GM13977 (cell line): Measurements from ENCODE around the gene RASSF4.

Source experiments
- DNase-seq: peaks from one replicate; pipeline ENCODE4 v3.0.0; 2012; ENCODE audit warnings: low spot score
- in situ Hi-C: fragments of 300-500 bp; cut with MboI; formaldehyde crosslinking; loops from one replicate; pipeline ENCODE4 v1.12.0; 2022; ENCODE audit warnings: low sequenced_read_pairs, low pct_unique_long_range_greater_than_20kb, mixed read lengths, inconsistent platforms; ENCODE audit not compliant: unreplicated experiment
- TF ChIP-seq, protein P1 (sequence below): IDR thresholded peaks from 2 replicates; pipeline ENCODE4 v1.5.1; 2012; ENCODE audit warnings: mild to moderate bottlenecking, control low read depth; ENCODE audit not compliant: insufficient read depth; ENCODE audit errors: extremely low read depth, missing control alignments

The RASSF4 gene

GRCh38 chr10:44963772-44964633 is 4.4 kb downstream of the RASSF4 start:
- DNase-seq: peak; percentile 13
- in situ Hi-C loops: no loop called here
- TF ChIP-seq, protein P1, sequence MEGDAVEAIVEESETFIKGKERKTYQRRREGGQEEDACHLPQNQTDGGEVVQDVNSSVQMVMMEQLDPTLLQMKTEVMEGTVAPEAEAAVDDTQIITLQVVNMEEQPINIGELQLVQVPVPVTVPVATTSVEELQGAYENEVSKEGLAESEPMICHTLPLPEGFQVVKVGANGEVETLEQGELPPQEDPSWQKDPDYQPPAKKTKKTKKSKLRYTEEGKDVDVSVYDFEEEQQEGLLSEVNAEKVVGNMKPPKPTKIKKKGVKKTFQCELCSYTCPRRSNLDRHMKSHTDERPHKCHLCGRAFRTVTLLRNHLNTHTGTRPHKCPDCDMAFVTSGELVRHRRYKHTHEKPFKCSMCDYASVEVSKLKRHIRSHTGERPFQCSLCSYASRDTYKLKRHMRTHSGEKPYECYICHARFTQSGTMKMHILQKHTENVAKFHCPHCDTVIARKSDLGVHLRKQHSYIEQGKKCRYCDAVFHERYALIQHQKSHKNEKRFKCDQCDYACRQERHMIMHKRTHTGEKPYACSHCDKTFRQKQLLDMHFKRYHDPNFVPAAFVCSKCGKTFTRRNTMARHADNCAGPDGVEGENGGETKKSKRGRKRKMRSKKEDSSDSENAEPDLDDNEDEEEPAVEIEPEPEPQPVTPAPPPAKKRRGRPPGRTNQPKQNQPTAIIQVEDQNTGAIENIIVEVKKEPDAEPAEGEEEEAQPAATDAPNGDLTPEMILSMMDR: no peak

DNA sequence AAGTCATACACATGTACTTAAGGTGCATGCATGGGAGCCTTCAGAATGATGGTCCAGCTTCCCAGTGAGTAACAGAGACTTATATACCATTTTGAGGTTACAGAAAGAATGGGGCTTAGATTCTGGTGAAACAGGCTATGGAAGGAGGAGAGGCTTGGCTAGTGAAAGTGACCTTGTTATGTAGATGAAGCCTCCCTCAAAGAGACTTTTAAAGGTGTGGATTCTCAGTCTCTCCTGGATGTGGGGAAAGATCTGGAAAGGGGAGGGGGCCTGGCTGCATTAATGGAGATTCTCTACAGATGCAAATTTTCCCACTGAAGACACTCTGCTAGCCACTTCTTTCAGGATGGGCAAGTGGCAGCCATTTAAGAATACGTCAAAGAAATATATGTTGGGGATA is 5.5 kb downstream of the RASSF4 start:
- in situ Hi-C loops: no loop called here
- DNase-seq: peak; percentile 1
- TF ChIP-seq, protein P1: no peak

- in situ Hi-C loops: no loop called here
- TF ChIP-seq, protein P1: no peak
- peak; percentile 56 for DNase-seq
These were observed 6.1 kb downstream of the RASSF4 start for GRCh38 chr10:44965651-44966097.

DNA sequence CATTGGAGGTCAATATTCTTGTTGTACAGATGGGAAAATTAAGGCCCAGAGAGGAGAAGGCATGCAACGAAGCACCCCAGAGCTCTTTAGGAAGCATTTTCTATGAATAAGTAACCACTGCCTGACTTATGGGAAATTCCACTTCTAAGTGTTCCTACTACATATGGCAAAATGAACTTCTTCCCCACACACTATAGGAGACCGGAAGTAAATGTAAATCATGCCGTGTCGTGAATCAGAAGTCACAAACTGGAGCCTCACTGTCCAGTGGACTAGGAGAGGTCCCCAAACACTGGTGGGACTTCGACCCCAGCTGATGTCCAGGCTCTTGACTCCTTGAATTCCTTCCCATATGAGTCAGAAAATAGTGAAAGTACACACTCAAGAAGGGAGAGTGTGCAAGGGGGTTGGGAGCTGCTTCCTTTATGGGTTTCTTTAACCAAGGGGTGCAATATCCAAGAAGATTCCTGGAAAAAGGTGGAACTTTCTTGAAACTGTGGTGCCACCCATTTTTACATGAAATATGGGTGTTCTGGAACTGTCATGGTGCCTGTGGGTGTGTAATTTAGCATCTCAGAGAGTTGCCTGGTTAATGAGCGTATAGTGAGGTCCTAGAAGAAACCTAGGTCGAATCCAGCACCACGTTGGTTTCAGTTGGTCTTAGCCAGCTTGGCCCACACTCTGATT is 6.7 kb downstream of the RASSF4 start:
- in situ Hi-C loops: no loop called here
- TF ChIP-seq, protein P1: no peak
- peak; percentile 15 for DNase-seq

DNA sequence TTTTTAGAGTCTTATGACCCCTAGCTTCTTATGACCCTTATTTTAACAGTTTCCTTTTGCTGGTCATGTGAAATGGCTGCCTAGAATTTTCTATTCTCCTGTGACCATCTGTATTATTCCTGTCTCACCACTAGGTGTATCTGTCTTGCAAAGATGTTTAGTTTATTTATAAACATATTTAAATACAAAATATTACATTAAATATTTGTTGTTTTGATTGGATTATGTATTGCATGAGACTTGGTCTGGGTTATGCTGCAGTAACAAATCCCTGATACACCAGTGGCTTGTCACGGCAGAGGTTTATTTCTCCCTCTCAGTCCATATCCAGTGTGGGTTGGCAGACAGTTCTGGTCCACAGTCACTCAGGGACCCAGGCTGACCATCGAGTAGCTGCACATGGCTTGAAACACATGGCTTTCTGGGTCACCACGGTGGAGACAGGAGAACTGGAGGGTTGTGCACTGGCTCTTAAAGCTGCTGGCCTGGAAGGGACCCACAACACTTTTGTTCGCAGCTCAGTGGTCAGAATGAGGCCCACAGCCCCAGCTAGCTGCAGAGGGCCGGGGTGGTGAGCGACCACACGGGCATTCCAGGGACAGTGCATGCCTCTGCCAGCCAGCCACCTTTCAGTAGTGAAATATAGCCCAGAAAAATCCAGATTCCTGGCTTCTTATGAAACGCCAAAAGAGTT is 7.4 kb downstream of the RASSF4 start:
- in situ Hi-C loops: no loop called here
- no peak for DNase-seq
- TF ChIP-seq, protein P1: peak; percentile 22

- DNase-seq: no peak
- in situ Hi-C loops: no loop called here
- TF ChIP-seq, protein P1: no peak
These were observed 8.0 kb downstream of the RASSF4 start for GRCh38 chr10:44967616-44968015.
